ENCODE data around the gene DPEP2.

DNA sequence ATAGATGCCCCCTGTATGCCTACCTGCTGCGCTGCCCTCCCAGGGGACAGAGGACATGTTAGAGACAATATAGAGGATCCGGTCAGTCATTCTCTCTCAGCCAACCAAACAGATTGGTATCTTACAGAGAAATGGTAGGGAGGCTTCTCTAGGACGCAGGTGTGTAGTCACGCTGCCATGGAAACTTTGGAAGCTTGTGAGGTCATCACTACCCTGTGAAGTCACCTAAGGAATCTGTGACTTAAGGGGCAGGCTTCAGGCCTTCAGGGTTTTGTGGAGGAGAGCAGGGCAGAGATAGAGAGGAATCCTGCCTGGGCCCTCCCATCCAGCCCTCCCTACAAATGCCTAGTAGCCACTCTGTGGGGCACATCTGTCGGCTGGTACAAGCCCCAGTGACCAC, 16.4 kb upstream of the DPEP2 start, which contains the start of gene DPEP2NB:
- TF ChIP-seq REST (IDR thresholded peaks at IDR 0.05; ENCODE audit: low read depth) (no peak), SIN3A (IDR thresholded peaks at IDR 0.05; ENCODE audit: low read depth) (no peak), CTCF (IDR thresholded peaks at IDR 0.05 in 2 of 3, conservative IDR thresholded peaks at IDR 0.05 in 1 of 3; ENCODE audit: borderline replicate concordance in 1 of 3, insufficient read depth in 1 of 3, low read depth in 2 of 3, low read length in 2 of 3) (no peak), YY1 (IDR thresholded peaks at IDR 0.05; ENCODE audit: extremely low read depth, insufficient replicate concordance, low read depth, low read length) (no peak), JUND (IDR thresholded peaks at IDR 0.05) (no peak), POLR2AphosphoS5 (IDR thresholded peaks at IDR 0.05; ENCODE audit: low read depth, low read length) (no peak), EZH2 (IDR thresholded peaks at IDR 0.05) (no peak), POLR2A (IDR thresholded peaks at IDR 0.05; ENCODE audit: borderline replicate concordance, extremely low read depth, insufficient read depth, insufficient read length) (no peak), RAD21 (IDR thresholded peaks at IDR 0.05; ENCODE audit: low read depth) (no peak), CEBPB (IDR thresholded peaks at IDR 0.05; ENCODE audit: low read depth) (no peak)
- TF ChIP-seq, protein P1, sequence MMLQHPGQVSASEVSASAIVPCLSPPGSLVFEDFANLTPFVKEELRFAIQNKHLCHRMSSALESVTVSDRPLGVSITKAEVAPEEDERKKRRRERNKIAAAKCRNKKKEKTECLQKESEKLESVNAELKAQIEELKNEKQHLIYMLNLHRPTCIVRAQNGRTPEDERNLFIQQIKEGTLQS (IDR thresholded peaks at IDR 0.05): no peak
